ENCODE results near the gene NUF2.

GRCh38 chr1:163357378-163357777, 35.6 kb downstream of the NUF2 start:
- TF ChIP-seq POLR2A (IDR thresholded peaks at IDR 0.05): no peak
- TF ChIP-seq CTCF (IDR thresholded peaks at IDR 0.05): no peak
